ENCODE results near the gene XPNPEP2.

XPNPEP2 gene

DNA sequence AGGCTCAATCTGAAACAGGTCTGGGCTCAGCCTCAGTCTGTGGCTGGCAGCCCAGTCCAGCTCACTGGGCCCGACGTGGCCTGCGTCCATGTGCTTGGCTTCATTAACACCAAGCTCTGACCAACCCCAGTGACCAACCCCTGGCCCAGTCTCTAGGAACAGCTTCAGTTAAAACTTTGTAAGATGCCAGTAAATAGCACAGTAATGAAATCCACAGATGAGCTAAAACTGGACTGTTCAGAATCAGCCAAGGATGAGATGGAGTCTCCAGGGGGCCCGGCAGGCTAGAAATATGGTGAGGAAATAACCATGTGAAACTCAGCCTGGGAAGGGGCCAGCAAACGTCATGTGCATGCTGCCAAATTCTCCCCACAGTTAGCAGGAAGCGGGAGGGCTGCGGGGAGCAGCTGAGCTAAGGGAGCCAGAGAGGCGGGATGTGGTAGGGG, 37.1 kb upstream of the XPNPEP2 start:
- H3K4me3 ChIP-seq (ENCODE audit: low read length), result no peak overlapping the region
- peaks cover 27% of the 10 kb centered on the region for H3K4me1 ChIP-seq (ENCODE audit: control insufficient read depth, insufficient read depth, low read length)
- H3K9ac ChIP-seq (ENCODE audit: low read length), result peak overlapping the region; percentile 53
- H3K9me3 ChIP-seq (ENCODE audit: control insufficient read depth, low read length), result no peaks in the 10 kb centered on the region
- peaks cover 39% of the 10 kb centered on the region for H3K27me3 ChIP-seq (replicated peaks; ENCODE audit: control insufficient read depth, insufficient read depth, low read length)
- DNase-seq (ENCODE audit: low read depth), result no peak
- H3K36me3 ChIP-seq (ENCODE audit: control insufficient read depth, insufficient read depth, low read length, severe bottlenecking), result no peaks in the 10 kb centered on the region

DNA sequence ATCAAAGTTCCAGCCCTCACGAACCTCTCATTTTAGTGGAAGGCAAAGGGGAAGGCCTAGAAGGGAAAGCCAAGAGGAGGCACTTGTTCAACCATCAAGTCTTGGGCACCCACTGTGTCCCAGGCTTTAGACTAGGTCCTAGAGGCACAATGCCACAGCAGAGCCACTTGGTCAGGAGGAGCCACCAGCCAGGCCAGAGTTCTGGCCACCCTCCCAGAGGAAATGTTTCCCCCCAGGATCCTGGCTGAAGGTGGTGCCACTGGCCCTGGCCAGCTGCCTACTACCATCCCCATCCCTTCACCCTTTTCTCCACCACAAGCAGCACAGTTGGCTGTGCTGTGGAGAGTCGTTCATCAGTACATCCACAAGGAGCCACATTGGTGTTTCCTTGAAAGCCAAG, 34.3 kb upstream of the XPNPEP2 start:
- no peak for DNase-seq (ENCODE audit: low read depth)
- Histone ChIP-seq H3K4me3 (ENCODE audit: low read length) (no peak overlapping the region), H3K4me1 (ENCODE audit: control insufficient read depth, insufficient read depth, low read length) (peaks cover 29% of the 10 kb centered on the region), H3K27me3 (replicated peaks; ENCODE audit: control insufficient read depth, insufficient read depth, low read length) (peaks cover 19% of the 10 kb centered on the region), H3K9ac (ENCODE audit: low read length) (no peak overlapping the region), H3K36me3 (ENCODE audit: control insufficient read depth, insufficient read depth, low read length, severe bottlenecking) (no peaks in the 10 kb centered on the region), H3K9me3 (ENCODE audit: control insufficient read depth, low read length) (peaks cover 19% of the 10 kb centered on the region)

DNA sequence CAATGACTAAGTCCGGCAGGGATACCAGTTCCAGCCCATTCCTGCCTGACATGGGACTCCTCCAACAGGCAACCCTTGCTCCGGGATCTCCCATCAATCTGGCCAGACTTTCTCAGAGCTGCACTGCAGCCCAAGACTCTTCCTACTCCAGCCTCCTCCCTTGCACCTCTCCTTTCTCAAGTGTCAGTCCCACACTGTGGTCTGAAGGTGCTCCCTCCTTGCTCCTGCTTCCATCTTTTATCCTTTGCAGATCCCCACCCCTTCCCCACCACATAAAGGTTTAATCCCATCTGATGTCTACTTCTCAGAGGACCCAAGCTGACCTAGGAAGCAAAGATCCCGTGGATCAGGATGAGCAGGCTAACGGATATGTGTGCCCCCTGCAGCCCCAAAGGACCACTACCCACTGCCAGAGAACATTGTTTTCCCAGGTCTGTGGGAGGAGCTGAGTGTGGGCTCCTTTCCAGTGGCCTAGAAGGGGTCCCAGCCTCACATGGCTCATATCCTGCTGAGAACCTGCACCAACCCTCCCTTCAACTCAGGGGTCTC, 33.3 kb upstream of the XPNPEP2 start:
- H3K4me1 ChIP-seq (ENCODE audit: control insufficient read depth, insufficient read depth, low read length), result peaks cover 29% of the 10 kb centered on the region
- H3K9ac ChIP-seq (ENCODE audit: low read length), result no peak overlapping the region
- H3K4me3 ChIP-seq (ENCODE audit: low read length), result no peak overlapping the region
- H3K9me3 ChIP-seq (ENCODE audit: control insufficient read depth, low read length), result peaks cover 21% of the 10 kb centered on the region
- no peaks in the 10 kb centered on the region for H3K36me3 ChIP-seq (ENCODE audit: control insufficient read depth, insufficient read depth, low read length, severe bottlenecking)
- DNase-seq (ENCODE audit: low read depth), result no peak
- H3K27me3 ChIP-seq (replicated peaks; ENCODE audit: control insufficient read depth, insufficient read depth, low read length), result peaks cover 19% of the 10 kb centered on the region

DNA sequence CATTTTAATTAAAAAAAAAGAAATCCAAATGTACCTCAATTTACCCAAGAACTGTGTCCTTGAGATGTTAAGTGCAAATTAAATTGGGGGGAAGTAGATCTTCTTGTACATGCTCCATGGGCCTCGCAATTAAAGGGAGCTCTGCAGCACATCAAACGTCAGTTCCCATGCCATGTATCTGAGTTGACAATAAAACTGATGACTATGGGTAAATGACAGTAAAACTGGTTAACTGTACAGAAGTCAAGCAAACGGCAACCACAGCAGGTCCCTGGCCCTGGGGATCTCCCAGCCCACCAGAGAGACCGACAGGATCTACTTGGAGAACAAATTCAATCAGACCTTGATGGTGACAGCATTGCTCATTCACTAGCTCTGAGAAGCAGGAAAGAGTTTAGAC, 32.8 kb upstream of the XPNPEP2 start:
- H3K4me3 ChIP-seq (ENCODE audit: low read length), result no peak overlapping the region
- DNase-seq (ENCODE audit: low read depth), result no peak
- H3K9me3 ChIP-seq (ENCODE audit: control insufficient read depth, low read length), result peaks cover 21% of the 10 kb centered on the region
- H3K36me3 ChIP-seq (ENCODE audit: control insufficient read depth, insufficient read depth, low read length, severe bottlenecking), result no peaks in the 10 kb centered on the region
- peaks cover 19% of the 10 kb centered on the region for H3K27me3 ChIP-seq (replicated peaks; ENCODE audit: control insufficient read depth, insufficient read depth, low read length)
- H3K9ac ChIP-seq (ENCODE audit: low read length), result no peak overlapping the region
- peaks cover 23% of the 10 kb centered on the region for H3K4me1 ChIP-seq (ENCODE audit: control insufficient read depth, insufficient read depth, low read length)

DNA sequence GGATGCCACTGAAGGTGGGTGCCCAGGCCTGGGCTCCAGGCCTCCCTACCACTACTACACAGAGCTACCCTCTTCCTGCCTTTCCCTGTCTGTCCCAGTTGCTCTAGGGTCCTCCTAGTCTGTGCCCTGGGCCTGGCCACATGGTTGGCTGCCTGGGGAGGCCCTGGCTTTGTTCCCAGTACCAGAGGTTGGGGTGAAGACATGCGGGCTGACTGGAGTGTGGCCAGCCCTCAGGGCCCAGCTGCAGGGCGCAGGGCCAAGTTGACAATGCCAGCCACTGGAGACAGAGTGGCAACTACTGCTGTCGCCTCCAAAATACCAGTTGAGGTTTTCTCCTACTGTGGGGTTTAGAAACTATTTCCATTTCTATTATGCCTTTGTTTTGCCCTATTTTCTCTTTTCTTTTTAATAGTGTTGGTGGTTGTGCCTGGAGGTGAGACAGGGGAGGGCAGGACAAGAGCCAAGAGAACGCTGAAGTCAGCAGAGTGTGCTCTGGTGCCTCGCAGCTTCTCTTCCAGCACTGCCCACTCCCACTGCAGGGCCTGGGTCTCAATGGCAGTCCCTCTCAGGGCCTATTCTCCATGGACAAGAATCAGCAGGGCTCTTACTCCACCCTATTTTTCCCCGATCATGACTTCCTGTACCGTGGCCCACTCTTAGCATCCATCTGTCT, 32.2 kb upstream of the XPNPEP2 start:
- DNase-seq (ENCODE audit: low read depth), result no peak
- Histone ChIP-seq H3K27me3 (replicated peaks; ENCODE audit: control insufficient read depth, insufficient read depth, low read length) (peaks cover 21% of the 10 kb centered on the region), H3K36me3 (ENCODE audit: control insufficient read depth, insufficient read depth, low read length, severe bottlenecking) (no peaks in the 10 kb centered on the region), H3K4me3 (ENCODE audit: low read length) (no peak overlapping the region), H3K9ac (ENCODE audit: low read length) (no peak overlapping the region), H3K9me3 (ENCODE audit: control insufficient read depth, low read length) (peaks cover 21% of the 10 kb centered on the region), H3K4me1 (ENCODE audit: control insufficient read depth, insufficient read depth, low read length) (peaks cover 18% of the 10 kb centered on the region)

DNA sequence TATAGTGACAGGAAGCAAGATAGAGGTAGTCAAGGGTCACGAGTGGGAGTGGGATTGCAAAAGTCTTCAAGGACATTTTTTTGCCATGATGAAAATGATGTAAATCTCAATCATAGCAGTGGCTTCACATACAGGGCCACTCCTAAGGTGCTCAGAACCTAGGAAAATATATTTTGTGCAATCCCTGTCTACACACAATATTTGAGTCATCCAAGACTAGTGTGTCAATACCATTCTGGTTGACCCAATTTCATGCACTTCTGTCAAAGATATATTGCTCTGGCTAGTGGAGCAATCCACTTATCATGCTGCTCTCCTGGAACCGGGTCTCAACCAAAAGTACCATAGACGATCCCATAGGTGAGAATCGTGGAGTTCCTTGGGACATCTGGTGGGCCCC, 24.2 kb upstream of the XPNPEP2 start:
- Histone ChIP-seq H3K27me3 (replicated peaks; ENCODE audit: control insufficient read depth, insufficient read depth, low read length) (peaks cover 19% of the 10 kb centered on the region), H3K36me3 (ENCODE audit: control insufficient read depth, insufficient read depth, low read length, severe bottlenecking) (no peaks in the 10 kb centered on the region), H3K9me3 (ENCODE audit: control insufficient read depth, low read length) (peaks cover under 1% of the 10 kb centered on the region), H3K4me1 (ENCODE audit: control insufficient read depth, insufficient read depth, low read length) (peaks cover 12% of the 10 kb centered on the region), H3K9ac (ENCODE audit: low read length) (no peak overlapping the region), H3K4me3 (ENCODE audit: low read length) (no peak overlapping the region)
- no peak for DNase-seq (ENCODE audit: low read depth)

DNA sequence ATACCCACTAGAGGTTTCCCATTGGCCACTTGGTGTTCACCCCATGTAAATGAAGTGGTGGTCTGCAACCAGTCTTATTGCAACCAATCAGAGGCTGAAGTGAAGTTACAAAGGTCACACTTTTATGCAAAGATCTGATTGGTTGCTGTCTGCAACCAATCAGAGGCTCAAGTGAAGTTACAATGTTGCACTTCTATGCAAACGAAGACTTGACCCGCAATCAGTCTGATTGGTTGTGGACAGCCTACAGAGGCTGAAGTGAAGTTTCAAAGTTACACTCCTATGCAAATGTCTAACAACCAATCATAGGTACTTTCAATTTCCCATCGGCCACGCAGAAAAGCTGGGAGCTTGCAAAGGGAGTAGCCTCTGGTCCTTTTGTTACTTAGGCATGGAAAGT, 22.3 kb upstream of the XPNPEP2 start:
- DNase-seq (ENCODE audit: low read depth), result no peak
- H3K4me1 ChIP-seq (ENCODE audit: control insufficient read depth, insufficient read depth, low read length), result peaks cover 12% of the 10 kb centered on the region

DNA sequence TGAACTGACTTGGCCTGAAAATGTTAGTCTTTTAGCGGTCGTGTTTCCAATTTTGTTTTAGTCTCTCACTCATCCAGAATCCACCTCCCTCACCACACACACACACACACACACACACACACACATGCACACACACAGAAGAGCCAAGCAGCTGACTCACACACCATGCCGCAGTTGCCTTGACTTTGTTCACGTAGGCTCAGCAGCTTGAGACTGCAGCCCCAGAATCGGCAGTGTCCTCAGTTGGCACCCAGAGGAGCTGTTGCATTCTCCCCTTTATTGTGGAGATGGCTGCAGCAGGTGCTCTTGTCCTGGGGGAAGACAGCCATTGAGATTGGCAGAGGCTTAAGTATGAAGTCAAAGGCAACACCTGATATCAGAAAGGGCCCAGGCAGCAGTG, 20.9 kb upstream of the XPNPEP2 start:
- no peaks in the 10 kb centered on the region for H3K36me3 ChIP-seq (ENCODE audit: control insufficient read depth, insufficient read depth, low read length, severe bottlenecking)
- H3K4me3 ChIP-seq (ENCODE audit: low read length), result no peak overlapping the region
- H3K9ac ChIP-seq (ENCODE audit: low read length), result no peak overlapping the region
- DNase-seq (ENCODE audit: low read depth), result peak; percentile 57
- peaks cover 12% of the 10 kb centered on the region for H3K4me1 ChIP-seq (ENCODE audit: control insufficient read depth, insufficient read depth, low read length)
- peaks cover 47% of the 10 kb centered on the region for H3K27me3 ChIP-seq (replicated peaks; ENCODE audit: control insufficient read depth, insufficient read depth, low read length)
- H3K9me3 ChIP-seq (ENCODE audit: control insufficient read depth, low read length), result no peaks in the 10 kb centered on the region

More for the DNA sequence above, 22.3 kb upstream of the XPNPEP2 start:
- no peak overlapping the region for H3K4me3 ChIP-seq (ENCODE audit: low read length)
- no peaks in the 10 kb centered on the region for H3K36me3 ChIP-seq (ENCODE audit: control insufficient read depth, insufficient read depth, low read length, severe bottlenecking)
- H3K27me3 ChIP-seq (replicated peaks; ENCODE audit: control insufficient read depth, insufficient read depth, low read length), result peaks cover 35% of the 10 kb centered on the region
- H3K9ac ChIP-seq (ENCODE audit: low read length), result no peak overlapping the region
- no peaks in the 10 kb centered on the region for H3K9me3 ChIP-seq (ENCODE audit: control insufficient read depth, low read length)

DNA sequence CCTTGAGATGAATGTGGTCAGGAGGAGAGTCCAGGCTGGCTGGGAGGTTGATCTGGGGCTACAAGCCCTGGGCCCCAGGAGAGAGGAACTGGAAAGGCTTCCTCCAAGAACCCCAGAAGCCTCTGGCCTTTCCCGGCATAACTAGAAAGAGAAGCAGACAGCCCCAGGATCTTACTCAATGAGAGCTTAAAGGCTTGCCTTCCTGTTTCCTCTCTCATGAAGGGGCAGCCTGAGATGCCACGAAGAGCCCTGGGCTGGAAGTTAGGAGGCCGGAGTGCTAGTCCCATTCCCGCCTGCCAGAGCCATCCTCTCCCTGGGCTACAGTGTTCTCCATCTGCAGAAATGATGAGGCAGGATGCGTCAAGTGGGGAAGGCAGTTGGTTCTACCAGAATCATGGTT, 20.1 kb upstream of the XPNPEP2 start:
- Histone ChIP-seq H3K4me3 (ENCODE audit: low read length) (no peak overlapping the region), H3K27me3 (replicated peaks; ENCODE audit: control insufficient read depth, insufficient read depth, low read length) (peaks cover 48% of the 10 kb centered on the region), H3K9ac (ENCODE audit: low read length) (no peak overlapping the region), H3K9me3 (ENCODE audit: control insufficient read depth, low read length) (no peaks in the 10 kb centered on the region), H3K4me1 (ENCODE audit: control insufficient read depth, insufficient read depth, low read length) (peaks cover 12% of the 10 kb centered on the region), H3K36me3 (ENCODE audit: control insufficient read depth, insufficient read depth, low read length, severe bottlenecking) (no peaks in the 10 kb centered on the region)
- no peak for DNase-seq (ENCODE audit: low read depth)

DNA sequence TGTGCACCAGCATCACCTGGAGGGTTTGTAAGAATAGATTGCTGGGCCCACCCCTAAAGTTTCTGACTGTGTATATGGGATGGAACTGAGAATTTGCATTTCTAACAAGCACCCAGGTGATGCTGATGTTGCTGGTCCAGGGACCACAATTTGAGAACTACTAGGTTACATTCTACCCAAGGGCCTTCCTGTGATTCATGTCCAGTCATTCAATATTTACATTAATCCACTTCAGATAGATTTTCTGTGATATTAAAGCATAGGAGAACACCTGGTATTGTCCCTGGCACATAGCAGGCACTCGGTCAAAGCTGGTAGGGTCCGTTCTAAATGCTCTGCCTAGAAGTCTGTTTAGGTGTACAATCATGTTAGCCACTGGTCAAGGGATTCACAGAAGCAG, 19.5 kb upstream of the XPNPEP2 start:
- Histone ChIP-seq H3K27me3 (replicated peaks; ENCODE audit: control insufficient read depth, insufficient read depth, low read length) (peaks cover 51% of the 10 kb centered on the region), H3K9me3 (ENCODE audit: control insufficient read depth, low read length) (no peaks in the 10 kb centered on the region), H3K4me1 (ENCODE audit: control insufficient read depth, insufficient read depth, low read length) (peaks cover 12% of the 10 kb centered on the region), H3K36me3 (ENCODE audit: control insufficient read depth, insufficient read depth, low read length, severe bottlenecking) (no peaks in the 10 kb centered on the region), H3K4me3 (ENCODE audit: low read length) (no peak overlapping the region), H3K9ac (ENCODE audit: low read length) (no peak overlapping the region)
- no peak for DNase-seq (ENCODE audit: low read depth)

DNA sequence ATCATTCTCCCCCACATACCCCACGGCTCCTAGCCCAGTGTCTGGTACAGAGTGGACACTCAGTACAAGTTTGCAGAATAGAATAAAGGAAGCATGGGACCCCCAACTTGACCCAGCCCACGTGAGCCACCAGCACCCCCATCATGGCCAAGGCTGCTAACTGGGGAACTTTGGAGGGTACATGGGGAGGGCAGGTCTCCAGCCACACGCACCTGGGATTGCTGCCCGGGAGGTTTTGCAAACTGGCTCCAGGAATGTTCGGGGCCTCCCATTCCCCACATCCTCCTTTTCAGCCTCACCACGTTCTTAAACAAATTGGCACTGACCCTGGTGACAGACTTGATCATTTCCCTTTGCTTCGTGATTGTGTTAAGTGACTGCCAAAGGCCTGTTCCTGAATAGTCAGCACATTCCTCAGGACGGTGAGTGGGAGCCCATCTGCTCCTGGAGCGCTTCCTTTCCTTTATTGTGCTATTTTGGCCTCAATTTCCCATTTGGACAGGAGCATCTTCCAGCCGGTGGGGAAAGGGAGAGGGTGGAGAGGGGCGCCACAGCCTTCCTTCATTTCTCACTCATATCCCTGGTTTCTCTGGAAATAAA, 18.7 kb upstream of the XPNPEP2 start:
- no peak overlapping the region for H3K4me3 ChIP-seq (ENCODE audit: low read length)
- no peak for DNase-seq (ENCODE audit: low read depth)
- H3K9ac ChIP-seq (ENCODE audit: low read length), result no peak overlapping the region
- H3K9me3 ChIP-seq (ENCODE audit: control insufficient read depth, low read length), result no peaks in the 10 kb centered on the region
- peaks cover 12% of the 10 kb centered on the region for H3K4me1 ChIP-seq (ENCODE audit: control insufficient read depth, insufficient read depth, low read length)
- peaks cover 57% of the 10 kb centered on the region for H3K27me3 ChIP-seq (replicated peaks; ENCODE audit: control insufficient read depth, insufficient read depth, low read length)
- no peaks in the 10 kb centered on the region for H3K36me3 ChIP-seq (ENCODE audit: control insufficient read depth, insufficient read depth, low read length, severe bottlenecking)
